Mucosa of rectum (tissue), 2 donors: Measurements from ENCODE around the gene ENPP3.
A peak's percentile ranks its signal among the peaks of the same experiment; 100 is the strongest.

Source experiments
- H3K27ac ChIP-seq, 2 donors: one replicate each; pipeline ENCODE4 v1.7.0; 2013; ENCODE audit warnings: inconsistent platforms in 2 of 2, low read depth in 2 of 2, low read length in 2 of 2
- H3K27me3 ChIP-seq, 2 donors: one replicate each; pipeline ENCODE4 v1.7.0; 2013; ENCODE audit warnings: low read length in 2 of 2; ENCODE audit not compliant: control insufficient read depth in 2 of 2, insufficient read depth in 2 of 2
- H3K36me3 ChIP-seq, 2 donors: one replicate each; pipeline ENCODE4 v1.7.0; 2013; ENCODE audit warnings: low read length in 2 of 2; ENCODE audit not compliant: control insufficient read depth in 2 of 2, insufficient read depth in 2 of 2
- H3K4me1 ChIP-seq, 2 donors: one replicate each; pipeline ENCODE4 v1.7.0; 2013; ENCODE audit warnings: low read length in 2 of 2, mild to moderate bottlenecking in 1 of 2; ENCODE audit not compliant: control insufficient read depth in 2 of 2, insufficient read depth in 2 of 2
- H3K4me3 ChIP-seq, 2 donors: one replicate each; pipeline ENCODE4 v1.7.0; 2013; ENCODE audit warnings: low read length in 2 of 2
- H3K9ac ChIP-seq, 2 donors: one replicate each; pipeline ENCODE4 v1.7.0; 2013; ENCODE audit warnings: low read length in 2 of 2, low read depth in 1 of 2, mild to moderate bottlenecking in 1 of 2
- H3K9me3 ChIP-seq, 2 donors: one replicate each; pipeline ENCODE4 v1.7.0; 2013; ENCODE audit warnings: low read length in 2 of 2; ENCODE audit not compliant: control insufficient read depth in 2 of 2
- donor health status: healthy.
- donor health status: Normal muscosa, but diverticular disease.

Gene ENPP3

DNA sequence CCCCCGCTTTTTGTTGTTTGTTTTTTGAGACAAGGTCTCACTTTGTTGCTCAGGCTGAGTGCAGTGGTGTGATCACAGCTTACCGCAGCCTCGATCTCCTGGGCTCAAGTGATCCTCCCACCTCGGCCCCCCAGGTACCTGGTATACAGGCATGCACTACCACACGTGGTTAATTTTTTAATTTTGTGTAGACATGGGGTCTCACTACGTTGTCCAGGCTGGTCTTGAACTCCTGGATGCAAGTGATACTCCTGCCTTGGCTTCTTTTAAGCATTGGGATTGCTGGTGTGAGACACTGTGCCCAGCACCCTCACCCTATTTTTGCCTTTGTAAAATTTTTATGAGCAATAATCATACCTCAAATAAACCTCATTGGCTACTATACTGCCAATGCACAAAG, 5.5 kb downstream of the ENPP3 start:
- Histone ChIP-seq H3K4me3 (no peak overlapping the region), H3K9me3 (no peaks in the 10 kb centered on the region), H3K27ac (peak overlapping the region in 1 of 2 donors; percentile 34), H3K36me3 (no peaks in the 10 kb centered on the region), H3K4me1 (peaks cover 3 to 23% of the 10 kb centered on the region in 2 donors), H3K9ac (no peak overlapping the region), H3K27me3 (no peaks in the 10 kb centered on the region)

DNA sequence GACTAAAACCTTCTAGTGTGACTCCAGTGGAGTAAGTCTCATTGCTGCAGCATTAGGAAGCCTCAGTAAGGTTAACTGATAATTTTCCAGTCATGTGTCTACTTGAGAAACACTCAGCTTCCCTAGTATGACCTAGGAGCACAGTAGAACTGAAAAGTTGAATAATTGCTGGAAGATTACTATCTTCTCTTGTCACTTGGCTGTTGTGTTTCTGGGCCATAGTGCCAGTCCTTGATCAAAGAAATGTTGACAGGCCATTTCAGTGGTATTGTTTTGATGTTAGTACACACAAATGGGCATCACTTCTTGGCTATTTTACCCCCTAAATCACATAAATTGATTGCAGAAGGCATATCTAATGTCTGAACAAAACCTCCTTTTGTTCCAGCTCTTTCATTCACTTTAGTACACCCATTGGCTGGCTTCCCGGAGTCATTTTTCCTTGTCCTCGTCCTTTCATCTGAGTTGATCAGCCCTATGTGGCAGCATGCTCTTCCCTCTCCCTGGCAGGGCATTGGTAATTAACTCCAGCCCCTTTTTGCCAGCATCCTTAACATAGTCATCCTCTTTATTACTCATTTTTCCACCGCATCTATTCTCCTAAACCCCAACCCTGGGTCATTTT, 6.0 kb downstream of the ENPP3 start:
- H3K9ac ChIP-seq, result no peak overlapping the region
- peak overlapping the region; percentile 16 to 34 for H3K27ac ChIP-seq
- peaks cover 3 to 23% of the 10 kb centered on the region in 2 donors for H3K4me1 ChIP-seq
- no peaks in the 10 kb centered on the region for H3K36me3 ChIP-seq
- H3K27me3 ChIP-seq, result no peaks in the 10 kb centered on the region
- no peak overlapping the region for H3K4me3 ChIP-seq
- H3K9me3 ChIP-seq, result no peaks in the 10 kb centered on the region

DNA sequence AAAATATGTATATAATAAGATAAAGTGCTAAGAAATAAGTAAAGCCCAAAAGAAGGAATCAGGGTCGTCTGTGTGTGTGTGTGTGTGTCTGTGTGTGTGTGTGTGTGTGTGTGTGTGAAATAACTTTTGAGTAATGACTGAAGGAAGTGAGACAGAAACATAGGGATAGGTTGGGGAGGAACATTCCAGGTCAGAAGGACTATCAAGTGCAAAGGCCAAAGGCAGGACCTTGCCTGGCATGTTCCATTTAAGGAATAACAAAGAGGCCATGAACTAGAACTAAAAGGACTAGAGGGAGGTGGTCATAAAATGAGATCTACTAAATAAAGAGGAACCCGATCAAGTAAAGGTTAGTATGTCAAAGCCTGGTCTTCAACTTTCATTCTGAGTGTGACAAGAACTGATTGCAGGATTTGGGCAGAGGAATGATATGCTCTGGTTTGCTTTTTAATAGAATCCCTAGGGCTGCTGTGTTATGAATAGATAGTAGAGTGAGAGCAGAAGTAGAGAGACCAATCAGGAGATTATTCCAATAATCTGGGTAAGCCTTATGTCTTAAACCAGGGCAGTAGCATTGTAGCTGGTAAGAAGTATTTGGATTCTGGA, 6.9 kb downstream of the ENPP3 start:
- Histone ChIP-seq H3K36me3 (no peaks in the 10 kb centered on the region), H3K27me3 (no peaks in the 10 kb centered on the region), H3K9ac (no peak overlapping the region), H3K4me1 (peaks cover 3 to 20% of the 10 kb centered on the region in 2 donors), H3K4me3 (no peak overlapping the region), H3K27ac (no peak overlapping the region), H3K9me3 (no peaks in the 10 kb centered on the region)

DNA sequence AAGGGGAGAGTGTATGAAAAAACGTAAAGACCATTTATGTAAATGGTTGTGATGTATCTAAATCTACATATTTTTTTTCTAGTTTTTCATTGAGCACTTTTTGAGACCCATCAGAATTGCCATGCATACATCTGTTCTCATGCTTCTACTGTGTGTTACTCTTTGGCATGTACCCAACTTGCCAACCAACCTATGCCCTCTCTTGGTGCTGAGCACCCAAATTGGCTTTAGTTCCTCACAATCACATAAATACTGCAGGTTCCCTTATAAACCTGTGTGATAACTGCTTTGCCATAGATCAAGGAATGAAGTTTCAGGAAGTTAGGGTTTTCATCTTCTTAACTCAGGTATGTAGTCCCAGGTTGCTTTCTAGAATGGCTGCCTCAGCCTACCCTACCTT, 7.8 kb downstream of the ENPP3 start:
- peaks cover 3 to 23% of the 10 kb centered on the region in 2 donors for H3K4me1 ChIP-seq
- no peak overlapping the region for H3K4me3 ChIP-seq
- H3K9me3 ChIP-seq, result no peaks in the 10 kb centered on the region
- peak overlapping the region in 1 of 2 donors; percentile 9 for H3K27ac ChIP-seq
- H3K9ac ChIP-seq, result no peak overlapping the region
- H3K27me3 ChIP-seq, result no peaks in the 10 kb centered on the region
- no peaks in the 10 kb centered on the region for H3K36me3 ChIP-seq

GRCh38 chr6:131645846-131646245, 8.7 kb downstream of the ENPP3 start:
- Histone ChIP-seq H3K27ac (no peak overlapping the region), H3K36me3 (no peaks in the 10 kb centered on the region), H3K4me3 (no peak overlapping the region), H3K9me3 (no peaks in the 10 kb centered on the region), H3K4me1 (peaks cover 3 to 30% of the 10 kb centered on the region in 2 donors), H3K27me3 (no peaks in the 10 kb centered on the region), H3K9ac (no peak overlapping the region)

DNA sequence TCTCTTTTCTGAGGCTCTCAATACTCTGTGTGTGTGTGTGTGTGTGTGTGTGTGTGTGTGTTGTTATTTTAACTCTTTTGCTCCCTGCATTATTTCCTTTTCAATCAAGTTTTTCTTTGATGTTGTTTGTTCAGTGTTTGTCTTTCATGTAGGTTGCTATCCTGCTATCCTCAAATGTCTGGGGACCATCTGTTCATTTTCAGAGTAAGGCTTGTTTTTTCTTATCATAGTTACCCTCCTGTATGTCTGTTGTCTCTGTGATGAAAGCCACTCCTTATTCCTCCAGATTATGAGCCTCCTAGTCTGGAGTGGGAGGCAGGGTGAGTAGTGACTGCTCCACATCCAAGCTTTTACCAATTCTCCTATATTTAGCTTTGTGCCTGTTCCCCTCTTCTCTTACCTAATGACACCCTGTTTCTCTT, 9.2 kb downstream of the ENPP3 start:
- Histone ChIP-seq H3K9me3 (no peaks in the 10 kb centered on the region), H3K27ac (no peak overlapping the region), H3K4me1 (peaks cover 3 to 33% of the 10 kb centered on the region in 2 donors), H3K27me3 (no peaks in the 10 kb centered on the region), H3K4me3 (no peak overlapping the region), H3K36me3 (no peaks in the 10 kb centered on the region), H3K9ac (no peak overlapping the region)

GRCh38 chr6:131651782-131652181, 14.7 kb downstream of the ENPP3 start:
- Histone ChIP-seq H3K9me3 (no peaks in the 10 kb centered on the region), H3K36me3 (peaks cover 0 to 3% of the 10 kb centered on the region in 2 donors), H3K4me1 (peaks cover 12 to 30% of the 10 kb centered on the region in 2 donors), H3K9ac (peak overlapping the region; percentile 31 to 36), H3K27ac (peak overlapping the region; percentile 74 to 78), H3K27me3 (no peaks in the 10 kb centered on the region), H3K4me3 (no peak overlapping the region)

DNA sequence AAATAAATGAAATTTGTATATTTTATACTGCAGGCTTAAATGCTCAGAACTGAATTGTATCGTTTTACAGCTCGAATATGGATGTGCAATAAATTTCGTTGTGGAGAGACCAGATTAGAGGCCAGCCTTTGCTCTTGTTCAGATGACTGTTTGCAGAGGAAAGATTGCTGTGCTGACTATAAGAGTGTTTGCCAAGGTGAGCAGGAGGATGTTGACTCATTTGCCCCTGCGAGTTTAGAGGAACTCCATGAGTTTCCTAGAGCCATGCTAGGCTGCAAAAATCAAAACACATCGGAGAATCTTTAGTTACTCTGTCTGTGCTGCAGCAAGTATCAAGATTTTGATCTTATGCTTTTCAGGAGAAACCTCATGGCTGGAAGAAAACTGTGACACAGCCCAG, 15.4 kb downstream of the ENPP3 start:
- Histone ChIP-seq H3K4me3 (no peak overlapping the region), H3K36me3 (peaks cover 0 to 3% of the 10 kb centered on the region in 2 donors), H3K27me3 (no peaks in the 10 kb centered on the region), H3K27ac (peak overlapping the region; percentile 42 to 43), H3K9me3 (no peaks in the 10 kb centered on the region), H3K4me1 (peaks cover 12 to 30% of the 10 kb centered on the region in 2 donors), H3K9ac (no peak overlapping the region)

DNA sequence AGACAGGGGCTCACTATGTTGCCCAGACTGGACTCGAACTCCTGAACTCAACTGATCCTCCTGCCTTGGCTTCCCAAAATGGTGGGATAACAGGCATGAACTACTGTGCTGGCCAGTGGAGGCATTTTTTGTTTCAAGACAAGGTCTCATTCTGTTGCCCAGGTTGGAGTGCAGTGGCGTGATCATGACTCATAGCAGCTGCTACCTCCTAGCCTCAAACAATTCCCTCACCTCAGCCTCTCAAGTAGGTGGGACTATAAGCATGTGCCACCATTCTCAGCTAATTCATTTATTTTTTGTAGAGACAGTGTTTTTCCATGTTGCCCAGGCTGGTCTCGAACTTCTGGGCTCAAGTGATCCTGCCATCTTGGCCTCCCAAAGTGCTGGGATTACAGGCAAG, 17.2 kb downstream of the ENPP3 start:
- no peak overlapping the region for H3K4me3 ChIP-seq
- H3K27me3 ChIP-seq, result no peaks in the 10 kb centered on the region
- H3K9me3 ChIP-seq, result no peaks in the 10 kb centered on the region
- no peak overlapping the region for H3K27ac ChIP-seq
- H3K9ac ChIP-seq, result no peak overlapping the region
- H3K4me1 ChIP-seq, result peaks cover 12 to 30% of the 10 kb centered on the region in 2 donors
- peaks cover 0 to 3% of the 10 kb centered on the region in 2 donors for H3K36me3 ChIP-seq

- Histone ChIP-seq H3K36me3 (peaks cover 0 to 3% of the 10 kb centered on the region in 2 donors), H3K9ac (peak overlapping the region in 1 of 2 donors; percentile 17), H3K4me3 (no peak overlapping the region), H3K4me1 (peaks cover 12 to 23% of the 10 kb centered on the region in 2 donors), H3K27me3 (no peaks in the 10 kb centered on the region), H3K9me3 (no peaks in the 10 kb centered on the region), H3K27ac (no peak overlapping the region)
Observed at GRCh38 chr6:131655387-131655786, 18.3 kb downstream of the ENPP3 start.
